Type B pancreatic cell (in vitro differentiated cells): Measurements from ENCODE around the gene ATP2B2. TPM values are rescaled to one million over a fixed set of nuclear protein-coding genes. Genes with fewer than 3 reads are reported as not detected.

Experiments
- DNase-seq: peaks from one replicate; pipeline ENCODE4 v3.0.0; 2021; ENCODE audit warnings: mixed read lengths; ENCODE audit not compliant: unreplicated experiment; ENCODE audit errors: extremely low spot score
- H3K27ac Mint-ChIP-seq: 2 replicates; pipeline ENCODE4 v1.8.0; 2021; ENCODE audit warnings: mild to moderate bottlenecking, mixed read lengths
- H3K27me3 Mint-ChIP-seq: 2 replicates; pipeline ENCODE4 v1.8.0; 2021; ENCODE audit warnings: mixed read lengths
- H3K36me3 Mint-ChIP-seq: 2 replicates; pipeline ENCODE4 v1.8.0; 2021; ENCODE audit warnings: mixed read lengths
- H3K4me1 Mint-ChIP-seq: one replicate; pipeline ENCODE4 v1.8.0; 2021; ENCODE audit warnings: mixed read lengths; ENCODE audit not compliant: unreplicated experiment
- H3K4me3 Mint-ChIP-seq: 2 replicates; pipeline ENCODE4 v1.8.0; 2021; ENCODE audit warnings: mild to moderate bottlenecking, mixed read lengths
- H3K9me3 Mint-ChIP-seq: 2 replicates; pipeline ENCODE4 v1.8.0; 2021; ENCODE audit warnings: mixed read lengths
- total RNA-seq: library from RNA; stranded (reverse); gene quantifications from 2 replicates; pipeline ENCODE4 v1.2.1, GENCODE V29; 2021; ENCODE audit warnings: low replicate concordance
- TF ChIP-seq, protein P1 (sequence below): fragments of 200-600 bp; sonication (generic); conservative IDR thresholded peaks from 2 replicates; pipeline ENCODE4 v1.5.0; 2021; ENCODE audit warnings: antibody characterized with exemption, mild to moderate bottlenecking

The ATP2B2 gene
- total RNA-seq, 1 donor from 2014 or later = 0.31 TPM

DNA sequence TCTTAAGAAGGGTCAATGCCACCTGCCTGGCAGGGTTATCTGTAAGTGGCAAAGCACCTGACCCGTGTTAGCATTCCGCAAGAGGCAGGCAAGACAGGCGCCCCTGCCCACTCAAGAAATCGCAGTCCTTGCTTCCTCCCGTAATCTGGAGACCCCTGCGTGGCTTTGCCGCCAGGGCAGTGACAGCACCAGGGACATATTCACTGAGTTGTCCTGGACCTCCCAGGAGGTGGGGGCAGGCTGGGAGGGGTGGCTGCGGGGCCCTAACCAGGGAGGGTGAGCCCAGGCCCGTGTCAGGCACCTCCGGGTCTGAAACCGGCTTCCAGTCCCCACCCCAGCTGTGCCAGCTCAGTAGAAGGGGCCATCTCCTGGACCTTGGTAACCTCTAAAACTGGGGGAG, 168.6 kb downstream of the ATP2B2 start:
- no peak overlapping the region for H3K27ac Mint-ChIP-seq
- H3K4me3 Mint-ChIP-seq = no peak overlapping the region
- H3K9me3 Mint-ChIP-seq = no peaks in the 10 kb centered on the region
- TF ChIP-seq, protein P1, sequence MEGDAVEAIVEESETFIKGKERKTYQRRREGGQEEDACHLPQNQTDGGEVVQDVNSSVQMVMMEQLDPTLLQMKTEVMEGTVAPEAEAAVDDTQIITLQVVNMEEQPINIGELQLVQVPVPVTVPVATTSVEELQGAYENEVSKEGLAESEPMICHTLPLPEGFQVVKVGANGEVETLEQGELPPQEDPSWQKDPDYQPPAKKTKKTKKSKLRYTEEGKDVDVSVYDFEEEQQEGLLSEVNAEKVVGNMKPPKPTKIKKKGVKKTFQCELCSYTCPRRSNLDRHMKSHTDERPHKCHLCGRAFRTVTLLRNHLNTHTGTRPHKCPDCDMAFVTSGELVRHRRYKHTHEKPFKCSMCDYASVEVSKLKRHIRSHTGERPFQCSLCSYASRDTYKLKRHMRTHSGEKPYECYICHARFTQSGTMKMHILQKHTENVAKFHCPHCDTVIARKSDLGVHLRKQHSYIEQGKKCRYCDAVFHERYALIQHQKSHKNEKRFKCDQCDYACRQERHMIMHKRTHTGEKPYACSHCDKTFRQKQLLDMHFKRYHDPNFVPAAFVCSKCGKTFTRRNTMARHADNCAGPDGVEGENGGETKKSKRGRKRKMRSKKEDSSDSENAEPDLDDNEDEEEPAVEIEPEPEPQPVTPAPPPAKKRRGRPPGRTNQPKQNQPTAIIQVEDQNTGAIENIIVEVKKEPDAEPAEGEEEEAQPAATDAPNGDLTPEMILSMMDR = no peak
- no peaks in the 10 kb centered on the region for H3K4me1 Mint-ChIP-seq
- peaks cover 43% of the 10 kb centered on the region for H3K27me3 Mint-ChIP-seq
- no peaks in the 10 kb centered on the region for H3K36me3 Mint-ChIP-seq
- DNase-seq = no peak

DNA sequence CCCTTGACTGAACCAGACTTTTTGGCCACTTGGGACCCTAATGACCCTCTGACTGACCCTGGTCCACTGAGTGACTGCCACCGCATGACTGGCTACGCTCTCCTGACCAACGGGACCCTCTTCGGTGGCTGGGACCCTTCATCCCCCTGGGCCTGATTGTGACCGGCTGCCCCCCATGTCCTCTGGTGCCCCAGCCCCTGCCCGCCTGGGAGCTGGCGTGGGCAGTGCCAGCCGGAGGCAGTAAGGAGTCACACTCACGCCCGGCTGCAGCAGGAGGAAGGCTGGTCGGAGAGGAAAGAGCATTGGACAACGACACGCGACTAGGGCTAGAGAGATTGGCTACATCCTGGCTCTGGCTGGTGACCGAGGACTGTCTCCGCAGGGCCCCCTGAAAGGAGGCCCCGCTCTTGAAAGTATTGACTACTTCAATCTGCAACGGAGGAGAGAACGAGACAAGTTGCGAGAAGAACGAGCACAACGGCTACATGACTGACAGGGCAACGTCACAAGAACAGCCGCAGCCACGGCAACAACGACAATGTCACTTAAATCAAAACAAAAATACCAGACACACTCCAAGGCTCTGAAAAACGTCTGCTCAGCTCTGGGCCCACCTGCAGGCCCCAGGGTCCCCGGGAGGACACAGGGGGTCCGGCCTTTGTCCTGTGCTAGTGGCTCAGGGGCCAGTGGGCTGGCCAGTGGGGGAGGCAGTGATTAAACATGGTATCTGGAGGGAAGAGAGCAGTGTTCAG, 169.3 kb downstream of the ATP2B2 start:
- H3K27ac Mint-ChIP-seq = no peak overlapping the region
- no peaks in the 10 kb centered on the region for H3K36me3 Mint-ChIP-seq
- H3K4me1 Mint-ChIP-seq = no peaks in the 10 kb centered on the region
- no peaks in the 10 kb centered on the region for H3K9me3 Mint-ChIP-seq
- no peak overlapping the region for H3K4me3 Mint-ChIP-seq
- H3K27me3 Mint-ChIP-seq = peaks cover 51% of the 10 kb centered on the region
- TF ChIP-seq, protein P1 = no peak
- no peak for DNase-seq

DNA sequence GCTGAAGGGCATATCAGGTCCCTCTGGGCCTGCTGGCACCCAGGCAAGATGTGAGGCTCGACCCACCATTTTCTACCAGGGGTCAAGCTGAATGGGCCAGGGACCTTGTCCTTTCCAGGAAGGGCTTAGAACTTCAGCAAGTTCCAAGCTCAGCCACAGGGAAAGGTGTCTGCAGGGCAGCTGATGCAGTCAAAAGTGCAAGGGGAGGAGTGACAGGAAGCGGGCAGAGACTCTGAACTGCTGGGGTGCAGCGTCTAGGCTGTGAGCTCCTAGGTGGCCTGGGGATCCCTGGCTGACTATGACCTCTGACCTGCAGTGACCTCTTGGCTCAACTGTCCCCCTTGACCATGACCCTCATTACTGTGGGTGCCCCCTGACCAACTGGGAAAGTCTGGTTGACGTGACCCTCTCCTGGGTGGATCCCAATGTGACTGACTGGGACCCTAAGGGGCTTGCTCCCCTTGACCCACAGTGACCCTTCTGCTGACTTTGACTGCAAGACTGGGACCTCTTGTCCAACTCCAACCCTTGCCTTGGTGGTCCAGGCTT, 170.1 kb downstream of the ATP2B2 start:
- H3K36me3 Mint-ChIP-seq = no peaks in the 10 kb centered on the region
- DNase-seq = no peak
- no peak overlapping the region for H3K4me3 Mint-ChIP-seq
- peaks cover 51% of the 10 kb centered on the region for H3K27me3 Mint-ChIP-seq
- no peaks in the 10 kb centered on the region for H3K9me3 Mint-ChIP-seq
- H3K4me1 Mint-ChIP-seq = no peaks in the 10 kb centered on the region
- TF ChIP-seq, protein P1 = no peak
- H3K27ac Mint-ChIP-seq = no peak overlapping the region

DNA sequence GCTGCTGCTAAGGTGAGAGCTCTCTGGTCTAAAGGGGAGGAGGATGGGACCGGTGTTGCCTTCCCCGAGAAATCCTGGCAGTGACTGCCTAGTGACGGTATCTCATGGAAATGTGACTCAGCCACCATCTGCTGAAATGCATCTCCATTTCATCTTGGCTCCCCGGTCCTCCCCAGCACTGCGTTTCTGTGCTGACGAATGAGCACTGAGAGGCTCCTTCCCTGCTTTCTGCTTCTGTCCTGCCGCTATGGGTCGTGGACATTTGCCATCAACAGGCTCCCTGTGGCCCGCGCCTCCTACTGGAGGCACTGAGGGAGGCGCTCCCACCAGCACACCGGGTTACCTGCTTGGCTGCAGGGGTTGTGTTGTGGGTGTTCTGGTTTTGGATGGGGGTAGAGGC, 170.9 kb downstream of the ATP2B2 start:
- Mint-ChIP-seq H3K27ac (no peak overlapping the region), H3K4me3 (no peak overlapping the region)

DNA sequence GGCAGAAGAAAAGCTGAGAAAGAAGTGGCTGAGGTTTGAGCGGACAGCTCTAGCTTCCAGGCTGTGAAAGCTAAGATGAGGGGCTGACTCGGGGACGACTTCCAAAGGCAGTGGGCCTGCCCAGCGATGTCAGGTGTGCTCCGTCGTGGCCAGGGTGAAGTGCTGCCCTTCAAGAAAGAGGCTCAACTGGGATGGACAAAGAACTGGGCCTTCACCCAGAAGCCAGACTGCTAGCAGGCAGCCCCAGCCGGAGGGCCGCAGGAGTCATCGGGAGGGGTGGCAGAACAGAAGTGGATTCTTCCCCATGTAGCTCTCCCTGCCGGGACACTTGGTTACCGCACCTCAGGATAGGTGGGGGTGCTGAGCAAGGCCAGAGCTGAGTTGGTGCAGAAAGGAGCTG, 171.3 kb downstream of the ATP2B2 start:
- Mint-ChIP-seq H3K27me3 (peaks cover 57% of the 10 kb centered on the region), H3K4me1 (no peaks in the 10 kb centered on the region), H3K36me3 (no peaks in the 10 kb centered on the region), H3K4me3 (no peak overlapping the region), H3K27ac (no peak overlapping the region), H3K9me3 (no peaks in the 10 kb centered on the region)
- TF ChIP-seq, protein P1 = no peak
- DNase-seq = no peak

More for the DNA sequence above, 170.9 kb downstream of the ATP2B2 start:
- TF ChIP-seq, protein P1 = peak; percentile 49
- DNase-seq = no peak
- Mint-ChIP-seq H3K27me3 (peaks cover 53% of the 10 kb centered on the region), H3K4me1 (no peaks in the 10 kb centered on the region), H3K9me3 (no peaks in the 10 kb centered on the region), H3K36me3 (no peaks in the 10 kb centered on the region)
